SIG-M5 treated with dmso at 0.1 percent for 504 hours (cell line): Measurements from ENCODE around the gene NAXE.
"Not testable (repeated sequence)": the region's sequence is repeated elsewhere in the genome, so short reads cannot be mapped to it uniquely, and the experiment has no call there.

ENCODE experiments used
- DNase-seq: peaks from one replicate; lab custom pipeline; 2025; ENCODE audit not compliant: unreplicated experiment; lab: John Stamatoyannopoulos, UW

Gene NAXE

DNA sequence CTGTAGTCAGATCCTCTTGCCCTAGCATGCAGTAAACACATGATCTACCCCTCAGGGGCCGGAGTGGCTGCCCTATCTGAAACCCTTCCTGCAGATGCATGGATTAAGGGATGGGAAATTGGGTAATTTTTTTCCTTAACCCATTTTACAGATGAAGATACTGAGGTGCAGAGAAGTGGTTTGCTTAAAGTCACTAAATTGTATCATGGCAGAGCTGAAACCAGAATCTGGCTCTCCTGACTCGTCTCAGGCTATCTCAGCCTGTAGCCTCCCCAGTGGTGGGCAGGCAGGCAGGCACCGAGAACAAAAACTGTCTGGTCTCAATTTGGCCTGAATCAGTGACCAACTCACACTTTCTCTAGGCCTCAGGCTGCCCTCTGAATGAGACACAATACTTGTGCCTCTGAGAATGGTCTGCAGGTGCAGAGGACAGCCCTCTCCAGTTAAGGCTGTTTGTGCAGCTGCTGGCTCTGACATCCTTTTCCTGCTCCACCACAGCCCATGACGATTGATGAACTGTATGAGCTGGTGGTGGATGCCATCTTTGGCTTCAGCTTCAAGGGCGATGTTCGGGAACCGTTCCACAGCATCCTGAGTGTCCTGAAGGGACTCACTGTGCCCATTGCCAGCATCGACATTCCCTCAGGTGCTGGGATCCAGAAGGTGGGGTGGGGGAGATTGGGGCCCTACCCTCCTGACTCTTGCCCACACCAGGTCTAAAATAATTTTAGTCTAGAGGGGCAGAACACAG lies 1.5 kb downstream of the NAXE start:
- no peak for DNase-seq

DNA sequence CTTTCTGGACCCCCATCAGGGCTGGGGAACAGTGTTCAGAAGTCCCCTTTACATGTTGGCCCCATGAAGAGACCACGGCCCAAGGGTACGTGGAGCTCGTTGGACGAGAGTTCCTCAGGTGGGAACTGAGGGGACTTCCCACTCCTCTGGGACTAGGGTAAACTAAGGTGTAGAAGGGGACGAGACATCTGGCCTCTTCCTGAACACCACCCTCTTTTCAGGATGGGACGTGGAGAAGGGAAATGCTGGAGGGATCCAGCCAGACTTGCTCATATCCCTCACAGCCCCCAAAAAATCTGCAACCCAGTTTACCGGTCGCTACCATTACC lies 2.0 kb downstream of the NAXE start:
- DNase-seq = no peak

DNA sequence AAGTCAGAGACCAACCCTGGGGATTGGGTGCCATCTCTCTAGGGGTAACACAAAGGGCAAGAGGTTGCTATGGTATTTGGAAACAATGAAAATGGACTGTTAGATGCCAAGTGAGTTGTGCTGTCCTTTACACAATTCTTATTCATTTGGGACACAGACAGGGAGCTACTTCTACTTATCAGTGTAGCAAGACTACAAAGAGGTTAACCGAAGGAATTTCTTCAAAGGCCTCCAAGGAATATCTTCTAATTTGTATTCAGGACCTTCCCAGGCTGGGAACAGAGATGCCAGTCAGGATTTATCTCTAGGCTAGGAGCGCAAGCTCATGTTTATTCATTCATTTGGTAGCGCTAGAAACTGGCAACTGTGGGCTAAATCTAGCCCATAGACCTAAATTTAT lies 2.6 kb downstream of the NAXE start:
- no peak for DNase-seq

DNA sequence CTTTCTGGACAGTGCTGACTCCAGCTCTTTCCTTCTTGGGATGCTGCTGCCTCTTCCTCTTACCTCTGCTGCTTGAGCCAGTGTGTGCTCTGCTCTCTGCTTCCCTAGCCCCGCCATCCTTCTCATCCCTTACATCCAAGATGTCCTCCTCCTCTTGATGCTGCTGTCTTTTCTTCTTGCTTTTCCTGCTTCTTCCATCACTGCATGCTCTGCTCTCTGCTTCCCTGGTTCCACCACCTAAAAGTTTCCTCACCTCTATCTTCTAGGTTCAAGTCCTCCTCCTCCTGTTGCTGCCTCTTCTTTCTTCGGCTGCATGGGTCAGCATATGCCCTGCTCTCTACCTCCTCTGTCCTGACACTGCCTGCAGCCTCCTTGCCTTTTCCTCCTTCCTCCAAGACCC lies 3.4 kb downstream of the NAXE start:
- DNase-seq = no peak

DNA sequence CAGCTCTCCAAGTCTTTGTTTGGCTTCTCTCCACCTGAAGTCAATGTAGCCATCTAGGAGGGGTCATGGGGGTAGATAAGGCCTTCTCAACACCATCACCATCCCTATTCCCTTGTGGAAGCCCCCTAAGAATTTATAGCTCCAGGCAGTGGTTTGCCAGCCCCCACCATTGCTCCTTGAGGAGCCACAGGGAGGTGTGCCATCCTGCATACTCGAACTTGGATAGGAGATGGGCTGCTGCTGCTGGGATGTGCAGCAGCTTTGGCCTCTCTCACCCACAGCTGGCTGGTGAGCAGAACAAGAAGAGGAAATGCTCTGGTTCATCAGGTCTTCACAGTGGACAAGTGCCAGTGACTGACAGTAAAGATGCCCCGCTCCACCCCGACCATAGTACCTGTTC lies 4.8 kb downstream of the NAXE start:
- DNase-seq = no peak

DNA sequence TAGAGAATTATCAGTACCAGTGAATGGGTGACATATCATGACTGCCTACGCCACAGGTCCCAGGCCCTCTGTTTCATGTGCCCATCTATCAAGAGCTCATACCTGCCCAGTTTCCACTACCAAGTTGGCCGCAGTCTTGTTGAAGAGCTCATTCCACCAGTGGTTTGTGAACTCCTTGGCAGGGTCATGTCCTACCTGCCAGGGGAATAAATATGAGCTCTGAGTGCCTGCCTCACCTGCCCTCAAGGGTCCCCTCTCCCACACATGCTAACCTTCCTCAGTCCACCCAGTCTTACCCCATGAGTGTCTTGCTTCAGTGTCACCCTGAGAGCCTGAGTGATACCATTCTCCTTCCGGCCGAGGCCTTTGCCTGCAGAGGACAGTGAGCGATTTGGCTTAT lies 6.5 kb downstream of the NAXE start:
- DNase-seq = no peak

DNA sequence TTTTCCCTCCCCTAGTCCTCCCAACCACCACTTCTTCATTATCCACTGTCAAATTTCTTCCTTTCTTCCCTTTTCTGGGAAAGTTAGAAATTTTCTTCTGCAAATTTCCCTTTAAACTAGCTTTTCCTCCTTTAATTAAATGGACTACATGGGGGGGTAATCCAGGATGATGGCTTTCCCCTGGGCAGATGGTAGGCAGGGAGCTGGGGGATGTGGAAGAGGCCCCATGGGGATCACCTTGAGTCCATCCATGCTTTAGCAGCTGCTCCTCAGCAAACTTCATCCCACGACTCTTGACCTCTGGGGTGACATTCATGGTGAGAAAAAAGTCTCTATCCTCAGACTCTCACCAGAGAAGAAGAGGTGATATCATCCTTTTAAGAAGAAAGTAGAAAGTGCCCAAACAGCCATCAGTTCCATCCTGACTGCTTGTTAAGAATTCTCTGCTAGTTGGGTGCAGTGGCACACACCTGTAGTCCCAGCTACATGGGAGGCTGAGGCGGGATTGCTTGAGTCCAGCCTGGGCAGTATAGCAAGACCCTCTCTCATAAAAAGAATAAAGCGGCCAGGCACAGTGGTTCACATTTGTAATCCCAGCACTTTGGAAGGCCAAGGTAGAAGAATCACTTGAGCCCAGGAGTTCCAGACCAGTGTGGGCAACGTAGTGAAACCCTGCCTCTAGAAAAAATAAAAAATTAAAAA lies 7.3 kb downstream of the NAXE start:
- DNase-seq = no peak

DNA sequence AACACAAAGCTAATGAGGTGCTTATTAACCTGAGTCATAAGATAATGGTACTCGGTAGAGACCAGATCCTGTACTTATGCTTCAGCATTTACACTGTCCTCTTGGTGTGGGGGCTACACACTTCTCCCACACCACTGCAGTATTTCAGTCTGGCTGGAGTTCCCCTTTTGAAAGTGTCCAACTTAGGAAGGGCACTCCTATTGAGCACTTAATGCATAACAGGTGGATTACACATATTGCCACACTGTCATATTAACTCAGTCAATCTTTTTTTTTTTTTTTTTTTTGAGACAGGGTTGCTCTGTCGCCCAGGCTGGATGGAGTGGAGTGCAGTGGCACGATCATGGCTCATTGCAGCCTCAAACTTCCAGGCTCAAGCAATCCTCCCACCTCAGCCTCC lies 8.2 kb downstream of the NAXE start:
- peak; percentile 94 for DNase-seq

DNA sequence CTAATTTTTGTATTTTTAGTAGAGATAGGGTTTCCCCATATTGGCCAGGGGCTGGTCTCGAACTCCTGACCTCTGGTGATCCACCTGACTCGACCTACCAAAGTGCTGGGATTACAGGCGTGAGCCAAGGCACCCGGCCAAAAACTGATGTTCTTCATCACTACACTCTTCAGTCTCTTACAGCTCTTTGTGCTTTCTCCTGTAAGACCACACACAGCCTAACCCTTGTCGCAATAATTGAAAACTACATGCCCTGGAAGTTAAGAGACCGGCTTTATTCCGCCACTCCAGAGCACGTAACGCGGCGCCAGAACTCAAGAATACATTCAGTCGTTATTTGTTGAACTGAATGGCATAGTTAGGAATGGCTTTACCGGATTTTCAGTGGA lies 9.2 kb downstream of the NAXE start:
- DNase-seq = peak; percentile 43

DNA sequence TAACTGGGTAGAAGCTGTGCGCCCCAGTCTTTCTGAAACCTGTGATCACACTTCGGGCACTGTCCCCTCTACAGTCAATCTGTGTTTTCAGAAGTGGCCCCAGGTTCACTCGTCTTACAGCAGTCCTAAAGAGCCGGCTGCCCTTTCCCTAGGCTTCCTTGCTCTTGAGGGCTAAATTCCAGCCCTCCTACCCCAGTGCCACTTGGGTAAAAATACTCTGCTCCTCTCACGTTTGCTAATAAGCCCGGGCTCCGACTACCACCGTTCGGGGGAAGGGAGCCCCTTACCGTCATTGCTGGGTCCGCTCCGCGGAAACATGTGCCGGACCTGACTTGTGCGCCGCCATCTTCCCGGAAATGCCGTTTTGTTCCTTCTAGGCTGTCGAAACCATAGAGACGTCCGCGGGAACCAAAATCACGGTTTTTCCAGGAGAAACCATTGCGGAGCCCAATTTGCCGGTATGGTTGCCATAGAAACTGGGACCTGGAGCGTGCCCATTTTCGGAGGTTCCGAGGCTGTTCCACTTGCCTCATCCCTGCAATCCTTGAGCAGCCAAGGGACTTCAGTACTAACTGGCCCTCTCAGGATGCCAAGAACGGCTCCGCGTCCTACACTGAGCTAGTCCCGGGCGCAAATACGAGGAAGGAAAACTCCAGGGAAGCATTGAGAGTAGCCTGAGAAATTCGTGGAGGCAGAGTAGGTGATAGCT lies 9.7 kb downstream of the NAXE start, which contains the start of gene GPATCH4:
GPATCH4 (minus strand) TSS at position 358 of the 709 bp plus-strand sequence.
- peak; percentile 84 for DNase-seq

DNA sequence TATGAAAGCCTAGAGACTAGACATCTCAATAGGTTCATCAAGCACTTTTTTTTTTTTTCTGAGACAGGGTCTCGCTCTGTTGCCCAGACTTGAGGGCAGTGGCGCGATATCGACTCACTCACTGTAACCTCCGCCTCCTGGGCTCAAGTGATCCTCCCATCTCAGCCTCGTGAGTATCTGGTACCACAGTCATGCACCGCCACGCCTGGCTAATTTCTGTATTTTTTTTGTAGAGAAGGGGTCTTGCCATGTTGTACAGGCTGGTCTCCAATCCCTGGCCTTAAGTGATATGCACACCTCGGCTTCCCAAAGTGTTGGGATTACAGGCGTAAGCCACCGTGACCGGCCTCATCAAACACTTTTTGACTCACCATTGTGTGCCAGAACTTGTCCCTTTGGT lies 10.3 kb downstream of the NAXE start:
- no peak for DNase-seq

DNA sequence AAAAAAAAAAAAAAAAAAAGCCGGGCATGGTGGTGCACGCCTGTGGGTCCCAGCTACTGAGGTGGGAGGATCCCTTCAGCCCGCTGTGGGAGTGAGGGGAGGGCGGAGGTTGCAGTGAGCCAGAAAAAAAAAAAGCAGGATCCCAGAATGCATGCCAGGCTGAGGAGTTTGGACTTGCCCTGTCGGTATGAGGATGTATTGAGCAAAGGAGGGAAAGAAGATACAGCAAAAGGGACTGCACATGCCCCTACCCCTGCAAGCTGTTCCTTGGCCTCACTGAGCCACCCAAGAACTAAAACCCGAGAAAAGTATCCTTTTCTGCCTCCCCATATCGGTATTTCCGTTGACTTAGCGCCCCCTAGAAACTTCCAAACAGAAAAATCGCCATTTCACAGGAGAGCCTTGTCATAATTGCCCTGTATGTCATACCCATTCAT lies 11.0 kb downstream of the NAXE start:
- peak; percentile 61 for DNase-seq

DNA sequence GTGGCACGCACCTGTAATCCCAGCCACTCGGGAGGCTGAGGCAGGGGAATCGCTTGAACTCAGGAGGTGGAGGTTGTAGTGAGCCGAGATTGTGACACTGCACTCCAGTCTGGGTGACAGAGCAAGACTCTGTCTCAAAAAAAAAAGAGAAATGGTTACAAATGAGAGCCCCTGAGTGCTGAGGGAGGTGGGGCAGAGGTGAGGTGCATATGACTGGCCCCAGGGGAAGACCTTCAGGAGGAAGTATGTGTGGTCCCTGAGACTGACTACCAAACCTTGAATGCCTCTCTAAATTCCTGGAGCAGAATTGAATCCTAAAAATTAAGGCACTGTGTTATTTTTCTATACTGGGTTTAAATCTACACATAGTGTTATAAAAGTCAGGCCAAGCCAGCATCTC lies 15.8 kb downstream of the NAXE start:
- DNase-seq = not testable (repeated sequence)

DNA sequence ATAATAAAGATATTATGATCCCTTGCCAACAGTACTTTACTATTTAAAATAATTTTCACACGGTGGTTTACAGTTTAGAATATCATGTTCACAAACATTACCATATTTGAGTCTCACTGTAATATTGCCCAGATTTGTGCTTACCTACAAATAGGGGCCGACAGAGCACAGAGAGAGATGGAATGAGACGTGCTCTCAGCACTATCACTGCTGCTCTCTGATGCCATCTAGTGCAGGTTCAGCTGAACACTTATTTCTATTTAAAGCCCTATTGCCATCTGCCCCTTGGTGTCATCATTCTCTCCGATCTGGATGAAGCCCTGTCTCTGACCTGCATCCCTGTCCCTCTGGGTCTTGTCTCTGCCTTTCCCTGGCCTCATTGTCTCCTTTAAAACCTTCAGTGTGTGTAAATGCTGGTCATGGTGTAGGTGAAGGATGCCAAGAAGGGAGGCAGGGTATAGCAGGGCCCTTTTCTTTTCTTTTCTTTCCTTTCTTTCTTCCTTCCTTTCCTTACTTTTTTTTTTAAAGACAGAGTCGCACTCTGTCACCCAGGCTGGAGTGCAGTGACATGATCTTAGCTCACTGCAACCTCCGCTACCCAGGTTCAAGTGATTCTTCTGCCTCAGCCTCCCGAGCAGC lies 16.6 kb downstream of the NAXE start:
- peak; percentile 95 for DNase-seq

DNA sequence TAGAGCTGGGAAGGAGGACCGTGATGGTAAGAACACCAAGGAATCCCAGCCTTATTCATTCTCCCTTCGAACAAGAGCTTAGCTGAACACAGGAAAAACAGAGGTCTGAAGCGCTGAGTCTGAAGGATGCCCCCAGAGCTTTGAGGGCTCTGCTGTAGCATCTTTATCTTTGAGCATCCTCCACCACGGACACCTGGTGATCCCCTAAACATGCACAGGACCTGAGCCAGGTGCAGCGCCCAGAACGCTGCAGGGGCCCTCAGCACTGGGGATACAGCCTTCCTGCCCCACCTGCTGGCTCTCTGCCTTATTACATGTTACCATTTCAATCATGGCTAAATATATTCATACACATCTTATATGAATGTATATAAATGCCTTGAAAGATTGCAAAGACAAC lies 17.4 kb downstream of the NAXE start:
- DNase-seq = peak; percentile 57

DNA sequence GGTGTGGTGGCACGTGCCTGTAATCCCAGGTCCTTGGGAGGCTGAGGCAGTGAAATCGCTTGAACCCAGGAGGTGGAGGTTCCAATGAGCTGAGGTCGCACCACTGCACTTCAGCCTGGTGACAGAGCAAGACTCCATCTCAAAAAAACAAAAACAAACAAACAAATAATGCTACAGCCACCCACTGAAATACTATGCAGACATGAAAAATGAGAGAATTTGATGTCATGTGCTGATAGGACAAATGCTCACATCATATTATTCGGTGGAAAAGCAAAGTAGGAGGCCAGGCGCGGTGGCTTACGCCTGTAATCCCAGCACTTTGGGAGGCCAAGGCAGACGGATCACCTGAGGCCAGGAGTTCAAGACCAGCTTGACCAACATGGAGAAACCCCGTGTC lies 18.5 kb downstream of the NAXE start:
- DNase-seq = not testable (repeated sequence)

DNA sequence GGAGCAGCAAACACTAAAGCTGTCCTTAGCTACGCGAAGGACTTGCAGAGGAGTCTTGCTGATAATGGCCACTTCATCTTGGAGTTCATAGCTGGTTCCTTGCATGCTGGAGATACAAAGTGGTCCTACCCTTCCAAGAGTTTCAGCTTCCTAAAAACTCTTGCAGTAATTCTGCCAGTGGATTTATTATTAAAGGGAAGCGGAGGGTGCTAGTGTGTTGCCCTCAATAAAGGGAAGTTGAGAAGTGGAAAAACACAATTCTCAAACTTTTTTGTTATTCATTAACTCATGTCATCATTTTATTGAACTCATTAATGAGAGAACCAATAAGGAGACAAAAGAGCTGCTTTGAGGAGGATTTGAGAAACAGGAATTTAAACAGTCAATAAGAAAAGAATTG lies 21.1 kb downstream of the NAXE start:
- DNase-seq = no peak

DNA sequence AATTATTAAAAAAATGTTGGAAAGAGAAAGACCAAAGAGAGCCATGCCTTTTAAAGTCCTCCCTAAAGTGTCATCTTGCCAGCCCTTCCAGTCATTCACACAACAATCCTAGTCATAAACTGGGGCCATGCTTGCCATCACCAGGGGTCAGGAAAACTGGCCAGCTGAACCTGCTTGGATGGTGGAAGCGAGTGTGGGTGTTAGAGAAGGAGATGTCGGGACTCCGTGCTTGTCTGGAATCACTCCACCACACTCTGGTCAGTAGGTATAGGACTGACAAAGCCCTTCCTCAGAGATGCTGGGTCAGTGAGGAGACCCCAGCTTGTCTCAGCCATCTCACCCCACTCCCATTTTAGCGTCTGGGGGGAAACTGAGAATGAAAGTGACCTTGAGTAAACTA lies 24.4 kb downstream of the NAXE start:
- DNase-seq = no peak

DNA sequence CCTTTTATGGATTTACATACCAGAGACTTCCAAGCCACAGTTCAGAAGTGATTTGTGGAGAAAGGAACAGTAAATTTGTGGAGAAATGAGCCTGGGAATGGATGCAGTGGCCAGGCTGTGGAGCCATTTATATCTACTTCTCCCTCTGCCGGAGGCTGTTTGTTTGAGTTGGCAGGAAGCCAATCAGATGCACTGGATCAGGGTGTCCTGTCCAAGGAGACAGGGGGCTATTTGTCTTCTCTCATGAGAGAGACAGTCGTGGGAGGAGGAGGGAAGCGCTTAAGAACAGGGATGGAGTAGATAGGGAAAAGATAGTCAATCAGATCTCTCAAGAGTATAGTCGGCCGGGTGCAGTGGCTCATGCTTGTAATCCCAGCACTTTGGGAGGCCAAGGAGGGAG lies 24.9 kb downstream of the NAXE start:
- DNase-seq = no peak

DNA sequence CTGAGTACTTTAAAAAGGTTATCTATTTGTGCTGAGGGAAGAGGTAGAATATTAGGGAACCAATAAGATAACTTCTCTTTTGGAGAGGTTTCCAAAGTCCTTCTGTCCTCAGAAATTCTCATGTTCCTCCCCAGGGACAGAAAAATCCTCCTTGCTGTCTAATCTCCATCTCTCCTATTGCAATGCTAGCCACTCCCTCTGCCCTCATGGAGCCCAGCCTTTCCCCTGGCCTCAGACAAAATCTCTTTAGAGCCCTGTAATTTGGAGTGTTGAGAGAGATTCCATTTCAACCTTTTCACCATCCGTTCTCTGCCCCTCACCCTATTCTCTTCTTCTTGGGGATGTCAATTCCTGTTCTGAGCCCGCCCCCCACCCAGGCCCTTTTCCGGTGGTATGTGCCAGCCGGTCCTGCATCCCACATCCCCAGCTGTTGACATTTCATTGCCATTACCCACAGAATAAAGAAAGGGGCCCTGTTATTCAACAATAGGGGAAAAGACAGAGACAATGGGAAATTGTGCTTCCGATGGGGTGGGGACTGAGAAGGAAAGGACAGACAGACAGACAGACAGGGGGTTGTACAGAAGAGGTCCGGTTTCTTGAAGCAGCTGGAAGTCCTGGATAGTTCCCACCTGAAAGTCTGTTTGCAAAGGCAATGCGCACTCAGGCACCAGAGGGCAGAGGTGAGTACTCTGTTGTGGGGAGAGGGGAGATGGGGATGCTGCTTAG lies 27.4 kb downstream of the NAXE start, which contains the start of gene HAPLN2:
HAPLN2 (plus strand) TSS at position 563 of the 729 bp plus-strand sequence. CDS start 4,076 bp downstream, outside the sequence.
- DNase-seq = peak; percentile 33

DNA sequence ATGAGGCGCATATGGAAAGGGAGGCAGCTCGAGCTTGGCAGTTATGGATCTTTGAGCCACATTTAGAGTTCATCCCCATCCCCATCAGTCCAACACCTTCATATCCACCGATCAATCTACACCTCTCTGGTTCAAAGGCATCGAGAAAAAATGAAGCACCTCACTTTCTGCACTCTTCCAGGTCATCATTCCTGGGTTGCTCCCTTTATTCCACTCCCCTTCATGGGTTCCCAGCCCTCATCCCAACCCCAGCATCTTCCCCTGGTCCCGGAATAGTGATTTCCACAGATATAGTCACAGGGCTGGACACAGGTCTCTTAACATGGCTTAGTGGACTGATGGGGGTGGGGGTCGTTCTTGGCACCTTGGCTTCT lies 28.0 kb downstream of the NAXE start:
- DNase-seq = no peak
